NCI-H1105 treated with DMSO at 0.1 percent for 48 hours (cell line): ENCODE data around the gene FNBP1.
"Not testable (repeated sequence)": the region's sequence is repeated elsewhere in the genome, so short reads cannot be mapped to it uniquely, and the experiment has no call there.

Experiments used
- DNase-seq: peaks from one replicate; lab custom pipeline; 2025; lab: John Stamatoyannopoulos, UW

The FNBP1 gene

GRCh38 chr9:129953736-129954135 lies 89.3 kb downstream of the FNBP1 start:
- no peak for DNase-seq

GRCh38 chr9:129952337-129952736 lies 90.7 kb downstream of the FNBP1 start:
- DNase-seq: no peak

GRCh38 chr9:129949821-129950220 lies 93.2 kb downstream of the FNBP1 start:
- no peak for DNase-seq

- not testable (repeated sequence) for DNase-seq
These were observed 94.4 kb downstream of the FNBP1 start for GRCh38 chr9:129948626-129949025.

GRCh38 chr9:129946246-129946995 lies 96.6 kb downstream of the FNBP1 start:
- no peak for DNase-seq

- DNase-seq: no peak
These were observed 97.7 kb downstream of the FNBP1 start for GRCh38 chr9:129945314-129945713.

- no peak for DNase-seq
These were observed 98.4 kb downstream of the FNBP1 start for GRCh38 chr9:129944506-129945116.

- DNase-seq: no peak
These were observed 103.6 kb downstream of the FNBP1 start for GRCh38 chr9:129939431-129939830.

GRCh38 chr9:129938291-129938979 lies 104.6 kb downstream of the FNBP1 start:
- DNase-seq: no peak

GRCh38 chr9:129937879-129938278 lies 105.1 kb downstream of the FNBP1 start:
- not testable (repeated sequence) for DNase-seq

GRCh38 chr9:129936222-129936621 lies 106.8 kb downstream of the FNBP1 start:
- no peak for DNase-seq

- DNase-seq: no peak
These were observed 108.2 kb downstream of the FNBP1 start for GRCh38 chr9:129934780-129935179.

- DNase-seq: no peak
These were observed 108.9 kb downstream of the FNBP1 start for GRCh38 chr9:129934041-129934591.

GRCh38 chr9:129933185-129934040 lies 109.6 kb downstream of the FNBP1 start:
- no peak for DNase-seq

- DNase-seq: no peak
These were observed 110.5 kb downstream of the FNBP1 start for GRCh38 chr9:129932303-129933151.

- DNase-seq: no peak
These were observed 112.2 kb downstream of the FNBP1 start for GRCh38 chr9:129930743-129931142.

GRCh38 chr9:129929496-129930125 lies 113.4 kb downstream of the FNBP1 start:
- no peak for DNase-seq

- DNase-seq: no peak
These were observed 119.4 kb downstream of the FNBP1 start for GRCh38 chr9:129923589-129923988.

GRCh38 chr9:129921905-129922304 lies 121.1 kb downstream of the FNBP1 start:
- DNase-seq: no peak

- DNase-seq: no peak
These were observed 123.1 kb downstream of the FNBP1 start for GRCh38 chr9:129919841-129920240.
